ENCODE data around the gene STAC.
"Not testable (repeated sequence)": the region's sequence is repeated elsewhere in the genome, so short reads cannot be mapped to it uniquely, and the experiment has no call there.

Gene STAC

DNA sequence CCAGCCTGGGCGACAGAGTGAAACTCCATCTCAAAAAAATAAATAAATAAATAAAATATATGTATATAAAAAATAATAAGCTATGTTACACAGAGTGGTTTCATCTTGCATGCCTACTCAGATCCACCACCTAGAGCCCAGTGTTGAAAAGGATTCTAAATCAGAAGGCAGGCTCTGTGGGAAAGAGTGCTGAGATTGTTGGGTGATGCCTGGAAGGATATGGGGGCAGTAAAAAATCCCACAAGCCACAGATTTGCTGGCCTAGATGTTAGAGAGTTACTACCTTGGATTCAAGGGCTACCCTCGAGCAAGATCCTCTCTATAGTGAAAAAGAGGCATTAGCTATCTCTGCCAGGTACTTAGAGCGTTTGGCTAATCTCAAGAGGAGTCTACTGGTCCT lies 144.3 kb downstream of the STAC start:
- DNase-seq: no peak

DNA sequence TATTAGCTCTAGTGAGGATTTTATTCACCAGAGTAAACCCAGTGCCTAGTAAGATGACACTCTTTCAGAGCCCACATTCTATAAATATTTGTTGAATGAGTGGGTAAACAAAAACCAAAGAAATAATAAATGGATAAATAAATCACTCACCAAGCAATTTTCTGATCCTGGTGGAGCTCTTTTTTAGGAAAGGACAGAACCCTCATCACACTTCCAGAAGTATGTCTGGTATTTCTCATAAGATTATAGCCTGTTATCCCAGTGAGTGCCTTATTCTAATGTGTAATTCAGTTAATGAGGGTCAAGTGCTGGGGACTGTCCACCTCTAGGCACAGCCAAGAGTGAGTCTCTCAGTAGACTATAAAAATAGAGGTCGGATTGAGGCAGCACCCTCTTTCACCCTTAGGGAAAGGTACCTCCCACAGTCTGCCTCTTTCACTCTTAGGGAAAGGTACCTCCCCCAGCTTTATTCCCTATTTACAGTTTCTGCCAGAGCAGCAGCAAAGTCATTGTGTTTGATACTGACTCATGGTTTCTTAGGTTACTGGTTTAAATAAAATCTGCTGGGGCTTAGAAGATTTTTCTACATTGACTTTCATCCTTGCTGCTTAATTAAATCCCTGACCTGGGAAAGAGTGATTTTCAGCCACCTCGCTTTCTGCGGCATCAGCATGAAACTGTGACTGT lies 145.0 kb downstream of the STAC start:
- DNase-seq: no peak

GRCh38 chr3:36538136-36538749 lies 157.9 kb downstream of the STAC start:
- no peak for DNase-seq

DNA sequence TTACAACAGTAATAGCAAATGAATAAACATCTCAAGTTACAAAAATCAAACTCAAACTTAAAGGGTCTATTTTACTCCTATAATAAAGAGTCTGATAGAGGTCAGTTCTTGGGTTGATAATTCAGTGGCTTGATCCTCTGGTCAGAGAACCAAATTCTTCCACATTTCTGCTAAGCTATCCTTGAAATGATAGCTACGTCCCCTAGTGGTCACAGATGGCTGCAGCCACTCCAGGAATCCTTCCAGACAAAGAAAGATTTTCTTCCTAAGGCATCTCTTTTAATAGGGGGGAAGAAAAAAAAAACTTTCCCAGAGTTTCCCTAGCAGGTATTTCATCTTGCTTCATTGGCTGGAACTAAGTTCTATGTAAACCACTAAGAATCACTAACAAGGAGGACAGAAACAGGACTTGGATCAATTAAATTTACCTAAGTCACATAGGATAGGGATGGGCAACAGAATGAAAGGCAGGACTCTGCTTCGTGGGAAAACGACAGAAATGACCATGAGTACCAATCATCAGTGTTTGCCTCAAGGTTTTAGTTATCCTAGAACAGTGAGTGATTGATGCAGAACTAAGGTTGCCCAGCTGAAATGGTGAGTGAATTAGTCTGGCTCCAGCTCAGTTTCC lies 160.7 kb downstream of the STAC start:
- DNase-seq: peak; percentile 6

DNA sequence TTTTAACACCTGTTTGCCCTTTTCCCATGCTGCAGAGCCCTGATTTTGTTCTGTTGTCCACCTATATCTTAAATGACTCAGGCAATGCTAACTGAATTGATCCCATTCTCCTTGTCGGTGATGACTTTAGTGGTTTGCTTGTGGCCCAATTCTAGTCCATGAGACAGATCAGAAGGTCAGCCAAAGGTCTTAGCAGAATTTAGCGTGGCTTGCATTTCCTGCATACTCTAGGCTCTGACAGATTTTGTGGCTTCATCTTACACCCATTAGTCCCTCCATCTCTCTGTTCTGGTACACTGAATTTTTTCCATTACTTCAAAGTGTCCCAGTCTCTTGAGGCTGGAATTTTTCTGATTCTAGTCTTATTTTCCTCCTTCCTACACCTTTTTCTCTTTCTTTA lies 161.9 kb downstream of the STAC start:
- DNase-seq: no peak

DNA sequence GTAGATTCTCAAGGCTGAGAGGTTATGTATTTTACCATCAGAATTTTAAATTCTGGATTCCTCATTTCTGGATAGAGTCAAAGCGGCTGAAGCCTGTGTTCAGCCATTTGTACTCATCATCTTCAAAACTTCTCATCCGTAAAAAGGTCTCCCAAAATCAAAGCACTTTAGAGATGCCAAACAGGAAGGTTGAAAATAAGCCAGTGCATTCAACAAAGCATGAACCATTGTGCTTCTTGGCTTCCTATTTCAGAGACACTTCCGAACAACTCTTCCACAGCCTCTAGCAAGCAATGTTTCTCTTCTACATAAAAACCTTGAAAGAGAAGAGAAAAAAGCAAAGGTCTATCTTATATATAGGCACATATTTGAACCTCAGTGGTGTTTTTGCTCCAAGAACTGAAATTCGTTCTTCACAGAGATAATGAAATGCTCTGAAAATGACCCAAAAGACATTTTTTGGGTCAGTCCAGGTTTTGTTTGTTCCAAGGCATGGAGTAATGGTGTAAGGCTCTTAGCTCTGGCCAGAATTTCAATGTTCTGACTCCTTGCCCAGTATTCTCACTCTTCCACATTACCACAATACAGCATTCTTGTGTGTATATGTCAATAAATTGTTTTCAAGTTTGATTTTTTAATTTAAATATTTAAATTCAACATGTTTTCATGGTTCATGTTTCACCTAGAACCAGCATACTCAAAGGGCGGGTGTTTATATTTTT lies 163.1 kb downstream of the STAC start:
- DNase-seq: no peak

GRCh38 chr3:36546226-36546625 lies 165.9 kb downstream of the STAC start:
- DNase-seq: no peak

GRCh38 chr3:36548712-36549111 lies 168.4 kb downstream of the STAC start:
- DNase-seq: no peak

DNA sequence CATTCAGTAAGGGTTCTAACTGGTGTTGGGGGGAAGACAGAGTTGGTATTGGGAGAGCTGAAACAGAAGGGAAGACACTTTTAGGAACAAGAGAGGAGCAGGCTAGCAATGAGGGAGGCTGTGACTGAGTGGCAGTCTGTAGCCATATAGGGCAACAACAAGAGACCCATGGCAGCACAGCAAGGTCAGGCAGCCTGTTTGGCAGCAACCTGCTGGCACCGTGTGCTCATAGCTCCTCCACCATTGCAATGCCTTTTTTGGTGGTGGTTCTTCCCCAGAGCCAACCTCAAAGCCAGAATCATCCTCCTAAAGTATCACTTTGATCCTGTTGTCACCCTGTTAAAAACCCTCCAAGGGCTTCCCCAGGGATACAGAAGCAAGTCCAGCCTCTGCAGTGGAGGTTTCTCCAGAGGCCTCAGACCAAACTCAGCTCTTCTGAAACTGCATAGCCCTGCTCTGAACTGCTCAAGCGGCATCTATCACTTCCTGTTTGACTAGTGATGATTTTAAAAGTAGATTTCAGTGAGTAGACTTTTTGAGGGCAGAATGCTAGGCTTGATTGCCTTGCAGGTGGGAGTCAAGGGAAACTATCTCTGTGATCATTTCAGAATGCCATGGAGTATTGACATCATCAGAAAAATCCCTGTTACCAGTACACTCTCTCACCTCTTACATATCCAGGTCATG lies 176.9 kb downstream of the STAC start:
- no peak for DNase-seq

GRCh38 chr3:36557708-36558421 lies 177.6 kb downstream of the STAC start:
- DNase-seq: no peak

DNA sequence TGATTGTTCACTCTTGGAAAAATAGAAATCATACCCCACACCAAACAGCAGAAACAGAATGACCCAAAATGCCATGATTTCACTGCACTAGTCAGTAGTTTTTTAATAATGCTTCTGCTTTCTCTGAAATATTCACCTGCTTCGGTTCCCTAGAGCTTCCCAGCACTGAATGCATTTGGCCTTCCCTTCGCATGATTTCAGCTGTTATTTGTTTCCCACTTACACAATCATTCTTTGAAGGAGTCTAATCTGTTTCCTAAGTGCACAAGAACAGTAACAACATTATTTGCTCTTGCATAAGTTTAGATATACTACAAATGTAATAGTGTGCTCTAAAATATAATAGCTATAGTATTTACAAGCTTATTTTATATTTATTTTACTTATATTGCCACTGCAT lies 178.7 kb downstream of the STAC start:
- DNase-seq: no peak

DNA sequence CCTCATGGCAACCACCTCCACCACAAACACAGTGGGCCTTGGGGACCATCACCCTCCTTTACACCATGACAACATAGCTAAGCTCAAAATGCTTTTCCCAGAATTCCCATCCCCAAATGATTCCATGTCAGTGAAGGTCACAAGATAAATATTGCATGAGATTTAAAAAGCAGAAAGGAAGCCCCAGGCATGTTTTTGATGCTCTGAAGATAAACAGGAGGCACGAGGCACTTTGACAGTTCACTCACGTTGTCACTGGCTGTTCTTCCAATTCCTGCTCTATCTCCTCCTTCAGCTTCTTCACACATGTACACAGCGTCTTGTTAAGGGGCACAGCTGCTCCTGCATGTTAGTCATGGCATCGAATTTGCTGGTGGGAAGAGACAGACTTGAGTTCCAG lies 180.4 kb downstream of the STAC start:
- no peak for DNase-seq

- no peak for DNase-seq
Observed at GRCh38 chr3:36561601-36562000, 181.3 kb downstream of the STAC start.

DNA sequence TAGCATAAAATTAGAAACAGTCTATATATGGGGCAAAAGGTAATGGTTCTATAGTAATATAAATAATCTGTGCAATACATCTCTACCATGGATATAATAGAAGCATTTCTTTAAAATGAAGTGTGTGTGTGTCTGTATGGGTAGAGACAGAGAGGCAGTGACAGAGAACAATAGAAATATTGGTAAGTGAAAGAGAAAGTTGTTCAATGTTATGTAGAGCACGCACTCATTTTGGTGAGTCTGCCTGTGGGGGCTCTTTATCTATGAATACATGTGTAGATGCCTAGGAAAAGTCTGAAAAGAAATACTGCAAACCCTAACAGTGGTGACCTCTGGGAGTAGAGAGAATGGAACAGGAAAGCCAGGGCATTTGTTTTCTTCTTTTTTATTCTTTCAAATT lies 182.6 kb downstream of the STAC start:
- DNase-seq: no peak

GRCh38 chr3:36575241-36575640 lies 194.9 kb downstream of the STAC start:
- no peak for DNase-seq

DNA sequence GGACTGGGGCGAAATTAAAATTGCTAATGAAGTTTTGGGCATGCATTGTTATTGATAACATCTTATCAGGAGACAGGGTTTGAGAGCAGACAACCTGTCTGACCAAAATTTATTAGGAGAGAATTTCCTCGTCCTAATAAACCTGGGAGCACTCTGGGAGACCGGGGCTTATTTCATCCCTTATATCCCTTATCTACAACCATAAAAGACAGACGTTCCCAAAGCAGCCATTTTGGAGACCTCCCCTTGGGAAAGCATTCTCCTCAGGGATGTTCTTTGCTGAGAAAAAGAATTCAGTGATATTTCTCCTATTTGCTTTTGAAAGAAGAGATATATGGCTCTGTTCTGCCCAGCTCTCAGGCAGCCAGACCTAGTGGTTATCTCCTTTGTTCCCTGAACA lies 198.1 kb downstream of the STAC start:
- not testable (repeated sequence) for DNase-seq

DNA sequence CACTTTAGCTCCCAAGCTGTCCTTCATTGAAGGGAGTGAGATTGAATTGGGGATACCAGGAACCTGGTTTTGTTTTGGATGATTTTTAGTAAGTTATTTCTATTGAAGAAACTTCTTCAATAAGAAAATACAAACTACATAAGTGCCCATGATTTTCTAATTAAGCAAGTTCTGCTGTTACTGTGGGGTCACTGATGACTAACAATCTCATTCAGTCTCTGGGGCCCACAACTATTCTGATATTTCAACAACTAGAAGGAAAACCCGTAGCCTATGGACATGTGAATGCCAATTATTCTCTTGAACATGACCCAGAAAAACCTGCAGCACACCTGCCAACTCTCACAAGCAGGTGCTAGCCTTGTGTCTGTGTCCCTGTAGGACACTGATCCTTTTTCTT lies 199.4 kb downstream of the STAC start:
- DNase-seq: no peak

GRCh38 chr3:36580716-36581115 lies 200.4 kb downstream of the STAC start:
- no peak for DNase-seq

DNA sequence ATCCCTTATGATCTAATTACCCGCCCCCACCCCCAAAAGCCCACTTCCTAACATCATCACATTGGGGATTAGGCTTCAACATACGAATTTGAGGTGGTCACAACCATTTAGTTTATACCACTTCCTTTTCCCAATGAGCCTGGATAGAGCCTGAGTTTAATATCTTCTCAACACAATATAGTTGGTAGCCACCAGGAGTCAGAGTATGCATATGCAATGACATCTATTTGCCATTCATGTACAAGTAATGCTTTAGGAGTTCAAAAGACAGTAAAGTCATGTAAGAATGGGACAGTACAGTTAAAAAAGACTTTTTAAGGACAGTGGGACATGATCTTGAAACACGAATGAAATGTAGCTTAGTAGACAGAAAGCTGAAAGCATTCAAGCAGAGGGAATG lies 211.7 kb downstream of the STAC start:
- DNase-seq: no peak

DNA sequence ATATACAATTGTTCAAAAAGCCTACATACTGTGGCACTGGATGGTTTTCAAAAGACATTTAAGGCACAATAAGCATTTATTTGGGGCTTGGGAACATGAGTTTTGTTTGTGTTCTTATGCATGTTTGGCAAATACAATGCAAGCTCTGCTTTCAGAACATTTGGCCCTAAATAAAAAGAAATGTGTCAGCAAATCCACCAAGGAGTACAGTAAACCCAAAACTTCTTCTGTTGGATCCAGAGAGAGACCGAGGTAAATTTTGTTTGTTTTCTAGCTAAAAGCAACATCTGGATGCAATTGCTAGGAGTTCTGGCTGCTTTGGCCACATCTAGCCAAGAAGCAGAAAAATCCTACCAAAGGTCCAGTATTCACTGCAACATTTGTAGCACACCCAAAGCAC lies 215.2 kb downstream of the STAC start:
- DNase-seq: no peak

DNA sequence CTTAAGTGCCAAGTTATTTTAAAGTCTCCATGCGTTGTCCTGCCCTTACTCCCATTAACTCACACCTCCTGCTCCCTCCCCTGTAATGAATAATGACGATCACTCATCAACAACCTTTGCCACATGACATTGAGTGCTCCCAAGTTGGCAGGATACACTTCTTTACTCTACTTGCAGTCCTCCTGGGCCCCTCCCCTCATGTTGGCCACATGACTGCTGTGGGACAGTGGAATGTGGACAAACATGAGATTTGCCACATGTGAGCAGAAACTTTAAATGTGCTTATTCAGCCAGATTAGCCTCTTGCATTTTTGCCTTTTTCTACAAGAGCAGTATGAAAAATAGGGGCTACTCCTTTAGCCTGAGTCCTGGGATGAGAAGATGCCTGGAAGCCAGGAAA lies 216.1 kb downstream of the STAC start:
- DNase-seq: no peak

DNA sequence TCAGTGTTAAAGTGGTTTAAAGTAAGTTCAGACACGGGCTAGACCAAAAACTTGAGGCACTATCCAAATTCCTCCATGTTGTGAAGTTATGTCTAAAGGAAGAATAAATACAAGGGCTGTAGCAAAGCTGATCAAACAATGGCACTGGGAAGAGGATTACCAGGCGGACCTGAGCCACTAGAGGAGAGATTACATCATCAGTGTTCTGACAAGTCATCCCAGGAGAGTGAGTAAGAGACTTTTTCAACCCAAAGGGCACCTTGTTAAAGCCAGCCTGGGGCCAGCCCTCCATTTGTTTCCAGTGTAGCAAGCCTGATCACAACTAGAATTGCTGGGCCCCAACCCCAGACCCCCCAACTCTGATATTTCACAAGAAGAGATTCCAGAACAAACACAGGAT lies 217.1 kb downstream of the STAC start:
- no peak for DNase-seq

All from NCI-H510A treated with DMSO at 0.1 percent for 48 hours (cell line).